H54 (cell line): ENCODE measurements around the gene KRTAP10-10.
A peak's percentile ranks its signal among the peaks of the same experiment; 100 is the strongest.

Experiments used
- DNase-seq: peaks from one replicate; pipeline ENCODE4 v3.0.0; 2011; ENCODE audit warnings: low spot score, mixed read lengths; ENCODE audit not compliant: insufficient read length
- FAIRE-seq: peaks from 3 replicates; lab custom pipeline; 2011; peaks lifted over from hg19 to GRCh38; lab: Jason Lieb, UNC
- POLR2A ChIP-seq: IDR thresholded peaks from 2 replicates; pipeline ENCODE4 v1.6.1; 2011; ENCODE audit warnings: low read depth, mild to moderate bottlenecking, low read length

Gene KRTAP10-10

GRCh38 chr21:44647222-44647552 lies 10.0 kb downstream of the KRTAP10-10 start:
- FAIRE-seq (no peak), DNase-seq (no peak)
- no peak for TF ChIP-seq POLR2A

GRCh38 chr21:44648557-44649311 lies 11.6 kb downstream of the KRTAP10-10 start:
- no peak for FAIRE-seq
- no peak for DNase-seq
- TF ChIP-seq POLR2A, result no peak

DNA sequence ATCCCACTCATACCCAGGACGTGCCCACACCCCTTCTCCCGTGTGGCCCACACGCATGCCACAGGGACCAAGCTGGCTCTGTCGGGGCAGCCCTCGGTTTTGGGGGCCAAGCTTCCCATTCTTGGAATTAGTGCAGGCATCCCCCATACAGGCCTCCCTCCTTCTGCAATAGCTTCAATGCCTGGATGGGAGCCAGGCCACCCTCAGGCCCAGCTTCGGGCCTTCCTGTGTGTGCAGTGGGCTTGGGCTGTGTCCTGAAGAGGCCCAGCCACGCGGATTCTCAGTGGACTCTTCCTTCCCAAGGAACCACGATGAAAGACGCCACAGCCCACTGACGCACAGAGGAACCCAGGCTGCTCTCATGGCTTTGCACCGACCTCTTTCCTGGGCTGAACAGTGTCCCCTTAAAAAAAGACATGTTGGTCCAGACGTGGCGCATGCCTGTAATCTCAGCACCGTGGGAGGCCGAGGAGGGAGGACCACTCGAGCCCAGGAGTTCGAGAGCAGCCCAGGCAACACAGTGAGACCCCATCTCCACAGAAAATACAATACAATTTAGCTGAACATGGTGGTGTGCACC lies 12.5 kb downstream of the KRTAP10-10 start:
- FAIRE-seq, result no peak
- DNase-seq, result no peak
- no peak for TF ChIP-seq POLR2A

DNA sequence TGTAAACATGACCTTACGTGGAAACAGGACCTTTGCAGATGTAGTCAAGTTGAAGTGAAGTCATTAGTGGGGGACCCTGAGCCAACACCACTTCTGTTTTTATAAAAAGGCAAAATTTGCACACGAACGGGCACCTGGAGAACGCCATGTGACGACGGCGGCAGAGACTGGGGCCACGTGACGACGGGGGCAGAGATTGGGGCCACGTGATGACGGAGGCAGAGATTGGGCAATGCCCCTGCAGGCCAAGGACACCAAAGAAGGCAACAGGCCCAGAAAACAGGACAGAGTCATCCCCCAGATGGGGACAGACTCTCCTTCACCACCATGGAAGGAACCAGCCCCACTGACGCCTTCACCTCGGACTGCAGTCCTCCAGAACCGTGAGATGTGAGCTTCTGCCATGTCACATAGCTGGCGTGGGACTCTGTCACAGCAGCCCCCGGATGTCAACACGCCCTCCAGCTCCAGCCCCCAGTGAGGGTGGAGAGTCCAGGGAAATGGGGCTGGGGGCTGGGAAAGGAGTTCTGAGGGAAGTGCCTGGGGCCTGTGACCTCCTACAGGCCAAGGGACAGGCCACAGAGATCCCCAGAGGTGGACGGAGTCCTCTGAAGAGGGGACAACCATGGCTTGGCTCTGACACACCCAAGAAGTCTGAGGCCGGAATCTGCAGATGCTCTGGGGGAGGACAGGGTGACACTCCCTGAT lies 13.3 kb downstream of the KRTAP10-10 start:
- FAIRE-seq, result no peak
- no peak for DNase-seq
- TF ChIP-seq POLR2A, result no peak

DNA sequence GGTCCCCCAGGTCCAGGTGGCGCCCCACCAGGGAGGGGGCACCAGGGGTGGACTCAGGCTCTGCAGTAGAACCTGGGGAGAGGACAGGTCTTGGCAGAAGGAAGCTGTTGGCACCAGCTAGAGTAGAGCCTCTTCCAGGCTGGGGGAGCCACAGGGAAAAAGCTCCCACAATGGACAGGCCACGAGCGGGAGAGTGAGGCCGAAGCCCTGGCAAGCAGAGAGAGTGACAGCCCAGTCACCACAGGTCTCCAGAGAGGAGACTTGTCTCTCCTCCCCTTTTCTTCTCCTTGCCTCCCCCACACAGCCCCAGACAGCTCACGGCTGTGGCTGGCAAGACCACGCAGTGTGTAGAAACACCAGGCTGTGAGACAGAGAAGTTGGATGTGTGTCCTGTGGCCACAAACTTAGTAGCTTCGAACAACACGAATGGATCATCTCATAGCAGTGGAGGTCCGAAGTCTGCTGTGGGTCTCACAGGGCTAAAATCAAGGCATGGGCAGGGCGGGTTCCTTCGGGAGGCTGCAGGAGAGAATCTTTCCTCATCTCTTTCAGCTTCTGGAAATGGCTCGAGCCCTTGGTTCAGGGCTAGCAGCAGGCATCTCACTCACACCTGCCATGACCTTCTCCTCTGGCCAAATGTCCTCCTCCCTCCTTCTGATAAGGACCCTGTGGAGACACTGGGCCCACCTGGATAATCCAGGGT lies 14.0 kb downstream of the KRTAP10-10 start:
- FAIRE-seq (no peak), DNase-seq (no peak)
- no peak for TF ChIP-seq POLR2A

DNA sequence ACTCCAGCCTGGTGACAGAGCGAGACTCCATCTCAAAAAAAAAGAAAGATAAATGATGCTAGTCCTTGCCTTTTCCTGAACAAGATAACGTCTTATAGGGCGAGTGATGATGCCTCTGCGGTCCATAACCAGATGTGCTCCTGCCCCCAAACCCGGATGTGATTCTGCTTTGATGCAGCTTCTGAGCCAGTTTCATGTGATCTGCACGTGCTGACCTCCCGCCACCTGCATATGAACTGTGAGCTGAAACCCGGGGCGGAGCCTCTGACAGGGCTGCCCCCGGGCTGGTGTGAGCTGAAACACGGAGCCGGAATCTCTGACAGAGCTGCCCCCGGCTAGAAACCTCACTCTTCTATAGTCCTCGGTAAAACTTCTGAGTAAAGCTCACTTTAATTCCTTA lies 16.0 kb downstream of the KRTAP10-10 start:
- FAIRE-seq (no peak), DNase-seq (no peak)
- TF ChIP-seq POLR2A, result no peak

GRCh38 chr21:44653656-44654575 lies 16.8 kb downstream of the KRTAP10-10 start:
- FAIRE-seq, result no peak
- no peak for TF ChIP-seq POLR2A

DNA sequence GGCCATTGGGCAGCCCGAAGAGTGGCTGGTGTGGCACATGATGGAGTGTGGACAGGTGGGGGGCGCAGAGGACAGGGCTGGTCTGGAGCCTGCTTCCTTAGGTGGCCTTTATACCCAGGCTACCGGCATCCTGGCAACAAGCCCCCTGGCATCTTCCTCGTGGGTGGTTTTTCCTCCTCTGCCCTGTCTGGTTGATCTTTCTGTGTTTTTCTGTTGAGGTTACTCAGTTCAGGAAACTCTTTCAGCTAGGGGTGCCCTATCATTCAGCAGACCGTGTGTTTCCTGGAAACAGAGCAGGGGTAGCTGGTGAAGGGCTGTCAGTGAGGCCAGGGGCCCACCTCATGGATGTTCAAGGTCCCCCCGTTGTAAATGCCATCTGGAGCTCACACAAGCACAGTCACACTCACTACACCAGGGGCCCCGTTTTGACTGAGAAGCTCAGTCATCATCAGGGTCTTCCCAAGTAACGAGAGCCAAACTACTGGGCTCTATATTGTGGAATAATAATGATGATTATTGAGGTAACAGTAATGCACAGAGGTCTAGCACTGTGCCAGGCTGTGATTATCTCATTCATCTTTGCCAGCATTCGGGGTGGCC lies 17.5 kb downstream of the KRTAP10-10 start, which contains the start of gene KRTAP12-4:
Gene KRTAP12-4 (minus strand): TSS at position 84 of the 600 bp plus-strand sequence. CDS start 45 bp downstream, at position 39.
- DNase-seq (no peak), FAIRE-seq (no peak)
- TF ChIP-seq POLR2A, result no peak

More at GRCh38 chr21:44653656-44654575, 16.8 kb downstream of the KRTAP10-10 start:
- DNase-seq, result no peak

- DNase-seq, result no peak
- FAIRE-seq, result no peak
- no peak for TF ChIP-seq POLR2A
Observed at GRCh38 chr21:44656868-44657267, 19.7 kb downstream of the KRTAP10-10 start.

GRCh38 chr21:44657635-44658540 lies 20.7 kb downstream of the KRTAP10-10 start, which contains the start of gene KRTAP12-3:
TSS of gene KRTAP12-3 (plus strand) at chr21:44657932. CDS start at chr21:44657980, 48 bp downstream.
- DNase-seq (no peak), FAIRE-seq (no peak)
- TF ChIP-seq POLR2A, result peak; percentile 19; the same call in 1 of the 2 replicates

- TF ChIP-seq POLR2A, result no peak
- DNase-seq (no peak), FAIRE-seq (no peak)
Observed at GRCh38 chr21:44658541-44658910, 21.4 kb downstream of the KRTAP10-10 start.
